H54 (cell line): ENCODE data around the gene TAS2R46.

Experiments used
- DNase-seq: peaks from one replicate; pipeline ENCODE4 v3.0.0; 2011; ENCODE audit warnings: low spot score, mixed read lengths; ENCODE audit not compliant: insufficient read length
- FAIRE-seq: peaks from 3 replicates; lab custom pipeline; 2011; peaks lifted over from hg19 to GRCh38; lab: Jason Lieb, UNC
- POLR2A ChIP-seq: IDR thresholded peaks from 2 replicates; pipeline ENCODE4 v1.6.1; 2011; ENCODE audit warnings: low read depth, mild to moderate bottlenecking, low read length

Gene TAS2R46

GRCh38 chr12:11015775-11016430 lies 46.2 kb downstream of the TAS2R46 start:
- no peak for FAIRE-seq
- TF ChIP-seq POLR2A = no peak
- DNase-seq = no peak

GRCh38 chr12:11014234-11014633 lies 47.9 kb downstream of the TAS2R46 start:
- DNase-seq (no peak), FAIRE-seq (peak; percentile 68)
- TF ChIP-seq POLR2A = no peak
